Measurements from ENCODE around the gene JARID2.

JARID2 gene

GRCh38 chr6:15551262-15551661, 305.4 kb downstream of the JARID2 start:
- H3K27ac ChIP-seq (ENCODE audit: extremely low read depth, low read depth, low read length): no peak overlapping the region
- peaks cover 14% of the 10 kb centered on the region; the same call in 1 of the 2 replicates for H3K4me1 ChIP-seq (ENCODE audit: control insufficient read depth, insufficient read depth, low read length)
- no peaks in the 10 kb centered on the region for H3K36me3 ChIP-seq (ENCODE audit: control insufficient read depth in 2 of 2, insufficient read depth in 1 of 2, low read length in 2 of 2)
- H3K4me3 ChIP-seq (ENCODE audit: low read depth, low read length): no peak overlapping the region
- no peak for TF ChIP-seq BCL6B (tag by site-specific recombination; IDR thresholded peaks at IDR 0.05)
- TF ChIP-seq ZBTB20 (tag by site-specific recombination; IDR thresholded peaks at IDR 0.05): no peak
- no peak for TF ChIP-seq ZNF350 (tag by site-specific recombination; IDR thresholded peaks at IDR 0.05)
- no peak for TF ChIP-seq ZNF488 (tag by site-specific recombination; IDR thresholded peaks at IDR 0.05)
- no peak for TF ChIP-seq HIC1 (tag by site-specific recombination; IDR thresholded peaks at IDR 0.05)
- H3K9me3 ChIP-seq (ENCODE audit: control insufficient read depth, insufficient read depth, low read depth, low read length): no peaks in the 10 kb centered on the region
- ChIA-PET POLR2A (interaction anchor here (1.1 kb wide), 1 partner anchor 43 kb away, joined by 3 read pairs; no protein-coding TSS in a partner anchor), CTCF (no interaction called here)

GRCh38 chr6:15551798-15552197, 305.9 kb downstream of the JARID2 start:
- Histone ChIP-seq H3K36me3 (ENCODE audit: control insufficient read depth in 2 of 2, insufficient read depth in 1 of 2, low read length in 2 of 2) (no peaks in the 10 kb centered on the region), H3K4me1 (ENCODE audit: control insufficient read depth, insufficient read depth, low read length) (peaks cover 14% of the 10 kb centered on the region; the same call in 1 of the 2 replicates), H3K27ac (ENCODE audit: extremely low read depth, low read depth, low read length) (no peak overlapping the region), H3K9me3 (ENCODE audit: control insufficient read depth, insufficient read depth, low read depth, low read length) (no peaks in the 10 kb centered on the region), H3K4me3 (ENCODE audit: low read depth, low read length) (no peak overlapping the region)
- ChIA-PET CTCF (no interaction called here), POLR2A (interaction anchor here (1.1 kb wide), 1 partner anchor 43 kb away, joined by 3 read pairs; no protein-coding TSS in a partner anchor)
- TF ChIP-seq ZNF426 (tag by site-specific recombination; IDR thresholded peaks at IDR 0.05): no peak
- TF ChIP-seq ZSCAN30 (tag by site-specific recombination; IDR thresholded peaks at IDR 0.05): peak; percentile 90
- no peak for TF ChIP-seq ZSCAN18 (tag by site-specific recombination; IDR thresholded peaks at IDR 0.05)
- TF ChIP-seq FEZF1 (tag by site-specific recombination; IDR thresholded peaks at IDR 0.05): peak; percentile 46
- no peak for TF ChIP-seq ZSCAN23 (tag by site-specific recombination; IDR thresholded peaks at IDR 0.05)
- 0 out of 2 replicates have a peak, but pooled peaks have one; percentile 35 for TF ChIP-seq ZNF341 (tag by site-specific recombination; IDR thresholded peaks at IDR 0.05; ENCODE audit: low read depth)
- TF ChIP-seq ZNF555 (tag by site-specific recombination; conservative IDR thresholded peaks at IDR 0.05): no peak
- TF ChIP-seq TRIM28 (IDR thresholded peaks at IDR 0.05; ENCODE audit: borderline replicate concordance, low read length): 0 out of 2 replicates have a peak, but pooled peaks have one; percentile 32
- TF ChIP-seq ZNF664 (tag by site-specific recombination; IDR thresholded peaks at IDR 0.05): 0 out of 2 replicates have a peak, but pooled peaks have one; percentile 16
- TF ChIP-seq ZNF239 (tag by site-specific recombination; IDR thresholded peaks at IDR 0.05): no peak
- TF ChIP-seq ZBTB44 (tag by site-specific recombination; IDR thresholded peaks at IDR 0.05): peak; percentile 77
- peak; percentile 81 for TF ChIP-seq ZIC2 (tag by site-specific recombination; IDR thresholded peaks at IDR 0.05)
- TF ChIP-seq OSR2 (tag by site-specific recombination; IDR thresholded peaks at IDR 0.05): peak; percentile 67
- TF ChIP-seq ZNF600 (tag by site-specific recombination; IDR thresholded peaks at IDR 0.05): 0 out of 2 replicates have a peak, but pooled peaks have one; percentile 45
- TF ChIP-seq ZNF433 (tag by site-specific recombination; IDR thresholded peaks at IDR 0.05; ENCODE audit: low read depth): no peak
